Spleen (tissue), 7 donors: ENCODE results near the gene TRMT2A.

Experiments used
- CTCF ChIP-seq, 11 experiments: fragments of 200-600 bp in 7 of 11; fragments of 450-650 bp in 4 of 11; sonication (generic) in 4 of 11; IDR thresholded peaks in 8 of 11; conservative IDR thresholded peaks in 3 of 11; 1 replicate in 7 of 11; 2 replicates in 4 of 11; pipeline versions ENCODE4 v1.4.0 to v1.8.0; 2016 to 2021; ENCODE audit warnings: antibody characterized with exemption in 11 of 11, inconsistent platforms in 4 of 11, mild to moderate bottlenecking in 1 of 11
- POLR2A ChIP-seq, 3 donors: fragments of 450-650 bp; IDR thresholded peaks; one replicate each; pipeline ENCODE4 v1.5.1; 2017; ENCODE audit warnings: antibody characterized with exemption in 3 of 3, mild to moderate bottlenecking in 1 of 3
- donor health status: DM: no; HTN: no; CAD: no; lungs with moderate emphysema.
- donor health status: DM: no; HTN: no; CAD: no.
- donor health status: DM: no; HTN: no; CAD: no.

- no peak for TF ChIP-seq POLR2A (IDR thresholded peaks at IDR 0.05)
- no peak for TF ChIP-seq CTCF (IDR thresholded peaks at IDR 0.05 in 8 of 11, conservative IDR thresholded peaks at IDR 0.05 in 3 of 11)
Measured at GRCh38 chr22:20109411-20110358, 7.3 kb downstream of the TRMT2A start.
